Cardiac fibroblast (primary cell): ENCODE measurements around the gene FAM81A.

Source experiments
- DNase-seq, 2 donors: peaks; one replicate each; pipeline versions ENCODE4 v3.0.0 to v3.0.0-alpha.2; 2010; ENCODE audit warnings: low read depth in 2 of 2
- H3K4me3 ChIP-seq, 2 donors: replicated peaks in 1 of 2; 1 replicate in 1 of 2; 2 replicates in 1 of 2; pipeline ENCODE4 v1.5.1; 2011; ENCODE audit warnings: low read depth in 2 of 2, low read length in 2 of 2, mild to moderate bottlenecking in 2 of 2, moderate library complexity in 1 of 2
- TF ChIP-seq, protein P1 (sequence below): IDR thresholded peaks from one replicate; pipeline ENCODE4 v1.5.1; 2011; ENCODE audit warnings: low read depth, mild to moderate bottlenecking, low read length, inconsistent platforms

The FAM81A gene

GRCh38 chr15:59437817-59438624, at the start of gene FAM81A:
FAM81A (plus strand) TSS chr15:59438186; CDS start chr15:59458627, 20,441 bp downstream.
- peak within 1 kb of the TSS; percentile 51 to 52 for H3K4me3 ChIP-seq
- TF ChIP-seq, protein P1, sequence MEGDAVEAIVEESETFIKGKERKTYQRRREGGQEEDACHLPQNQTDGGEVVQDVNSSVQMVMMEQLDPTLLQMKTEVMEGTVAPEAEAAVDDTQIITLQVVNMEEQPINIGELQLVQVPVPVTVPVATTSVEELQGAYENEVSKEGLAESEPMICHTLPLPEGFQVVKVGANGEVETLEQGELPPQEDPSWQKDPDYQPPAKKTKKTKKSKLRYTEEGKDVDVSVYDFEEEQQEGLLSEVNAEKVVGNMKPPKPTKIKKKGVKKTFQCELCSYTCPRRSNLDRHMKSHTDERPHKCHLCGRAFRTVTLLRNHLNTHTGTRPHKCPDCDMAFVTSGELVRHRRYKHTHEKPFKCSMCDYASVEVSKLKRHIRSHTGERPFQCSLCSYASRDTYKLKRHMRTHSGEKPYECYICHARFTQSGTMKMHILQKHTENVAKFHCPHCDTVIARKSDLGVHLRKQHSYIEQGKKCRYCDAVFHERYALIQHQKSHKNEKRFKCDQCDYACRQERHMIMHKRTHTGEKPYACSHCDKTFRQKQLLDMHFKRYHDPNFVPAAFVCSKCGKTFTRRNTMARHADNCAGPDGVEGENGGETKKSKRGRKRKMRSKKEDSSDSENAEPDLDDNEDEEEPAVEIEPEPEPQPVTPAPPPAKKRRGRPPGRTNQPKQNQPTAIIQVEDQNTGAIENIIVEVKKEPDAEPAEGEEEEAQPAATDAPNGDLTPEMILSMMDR = no peak
- DNase-seq = peak; percentile 57 to 78

GRCh38 chr15:59388670-59389069, 49.3 kb upstream of the FAM81A start:
- peak; percentile 62 to 72 for DNase-seq
- no peak overlapping the region for H3K4me3 ChIP-seq
- TF ChIP-seq, protein P1 = no peak

GRCh38 chr15:59392299-59392698, 45.7 kb upstream of the FAM81A start:
- TF ChIP-seq, protein P1 = no peak
- no peak overlapping the region for H3K4me3 ChIP-seq
- no peak for DNase-seq

DNA sequence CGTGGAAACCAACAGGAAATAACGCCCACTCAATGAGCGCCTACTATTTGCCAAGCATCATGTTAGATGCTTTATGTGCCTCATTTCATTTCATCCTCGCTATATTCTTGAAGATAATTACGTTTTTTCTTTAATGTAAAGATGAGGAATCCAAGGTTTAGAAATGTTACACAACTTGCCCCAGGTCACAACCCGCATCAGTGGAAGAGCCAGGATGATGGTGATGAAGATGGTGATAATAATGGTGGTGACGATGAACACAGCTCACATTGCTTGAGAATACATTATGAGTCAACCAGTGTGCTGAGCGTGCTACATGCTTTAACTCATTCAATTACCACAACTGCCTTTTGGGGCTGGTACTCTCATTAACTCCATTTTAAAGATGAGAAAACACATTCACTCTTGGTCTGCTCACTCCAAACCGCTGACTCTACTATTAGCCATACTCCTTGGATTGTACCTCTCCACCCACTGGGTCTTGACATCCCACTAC, 43.8 kb upstream of the FAM81A start:
- TF ChIP-seq, protein P1 = no peak
- no peak overlapping the region for H3K4me3 ChIP-seq
- DNase-seq = no peak

DNA sequence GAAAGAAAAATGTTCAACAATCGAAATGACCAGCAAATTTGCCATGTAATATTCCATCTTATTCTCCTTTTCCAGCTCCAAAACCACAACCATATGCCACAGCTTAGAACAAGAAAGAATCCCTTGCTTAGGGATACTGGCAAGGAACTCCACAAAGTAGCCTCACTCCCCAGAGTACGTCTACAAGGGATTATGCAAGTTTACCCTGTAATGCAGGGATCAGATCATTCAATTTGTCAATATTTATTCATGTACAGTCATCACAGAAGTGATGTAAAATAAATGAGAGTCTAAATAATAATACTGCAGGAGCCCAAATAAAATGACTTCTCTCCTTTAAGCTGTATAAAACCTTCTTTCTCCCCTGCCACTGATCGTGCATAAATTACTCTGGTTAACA, 41.8 kb upstream of the FAM81A start:
- TF ChIP-seq, protein P1 = no peak
- no peak overlapping the region for H3K4me3 ChIP-seq
- no peak for DNase-seq

DNA sequence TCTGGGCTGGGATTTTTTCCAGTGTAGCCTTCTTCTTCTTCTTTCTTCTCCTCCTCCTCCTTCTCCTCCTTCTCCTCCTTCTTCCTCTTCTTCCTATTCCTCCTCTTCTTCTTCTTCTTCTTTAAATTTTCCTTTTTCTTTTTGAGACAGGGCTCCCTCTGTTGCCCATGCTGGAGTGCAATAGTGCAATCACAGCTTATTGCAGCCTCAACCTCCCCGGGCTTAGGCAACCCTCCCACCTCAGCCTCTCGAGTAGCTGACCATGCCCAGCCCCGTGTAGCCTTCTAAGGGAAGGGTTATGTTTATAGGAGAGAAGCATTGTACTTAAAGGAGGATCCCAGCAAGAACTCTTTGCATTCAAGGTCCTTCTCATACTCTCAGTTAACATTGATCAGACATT, 41.3 kb upstream of the FAM81A start:
- TF ChIP-seq, protein P1 = no peak
- DNase-seq = no peak
- H3K4me3 ChIP-seq = no peak overlapping the region
